Activated T-helper 9 cell treated with anti-CD3 and anti-CD28 coated beads, Interleukin-2, amount 50 U/mL, for 16 hours (primary cell): ENCODE measurements around the gene EGLN1.

Experiments
- DNase-seq: peaks from one replicate; pipeline ENCODE4 v3.0.0-alpha.2; 2020; ENCODE audit warnings: low read depth

The EGLN1 gene

DNA sequence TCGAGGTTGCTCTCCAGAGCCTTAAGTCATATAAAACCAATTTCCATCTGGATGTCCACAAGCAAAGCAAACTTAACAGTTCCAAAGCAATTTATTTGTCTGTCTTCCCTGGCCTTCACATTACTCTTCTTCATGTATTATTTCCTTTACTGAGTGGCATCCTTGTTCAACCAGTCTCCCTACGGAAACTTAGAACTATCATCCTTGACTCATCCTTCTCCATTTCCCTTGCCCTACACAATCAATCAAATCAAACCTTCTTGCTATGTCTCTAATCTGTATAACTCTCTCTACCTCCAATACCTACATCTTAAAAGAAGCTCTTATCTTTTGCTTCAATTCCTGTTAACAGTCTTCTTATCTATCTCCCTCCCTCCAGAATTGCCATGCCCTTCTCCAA lies 25.4 kb downstream of the EGLN1 start:
- DNase-seq: no peak

DNA sequence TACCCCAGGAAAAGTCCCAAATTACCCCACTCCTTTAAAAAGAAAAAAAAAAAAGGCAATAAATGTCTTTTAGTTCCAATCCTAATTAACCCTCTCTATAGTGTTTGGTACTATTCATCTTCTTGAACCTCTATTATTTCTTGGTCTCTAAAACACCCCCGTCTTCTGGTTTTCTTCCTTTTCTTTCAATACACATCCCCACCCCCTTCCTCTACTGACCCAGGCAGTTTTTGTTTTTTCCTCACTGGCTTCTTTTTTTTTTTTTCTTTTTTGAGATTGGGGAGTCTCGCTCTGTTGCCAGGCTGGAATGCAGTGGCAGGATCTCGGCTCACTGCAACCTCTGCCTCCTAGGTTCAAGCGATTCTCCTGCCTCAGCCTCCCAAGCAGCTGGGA lies 26.1 kb downstream of the EGLN1 start:
- no peak for DNase-seq

DNA sequence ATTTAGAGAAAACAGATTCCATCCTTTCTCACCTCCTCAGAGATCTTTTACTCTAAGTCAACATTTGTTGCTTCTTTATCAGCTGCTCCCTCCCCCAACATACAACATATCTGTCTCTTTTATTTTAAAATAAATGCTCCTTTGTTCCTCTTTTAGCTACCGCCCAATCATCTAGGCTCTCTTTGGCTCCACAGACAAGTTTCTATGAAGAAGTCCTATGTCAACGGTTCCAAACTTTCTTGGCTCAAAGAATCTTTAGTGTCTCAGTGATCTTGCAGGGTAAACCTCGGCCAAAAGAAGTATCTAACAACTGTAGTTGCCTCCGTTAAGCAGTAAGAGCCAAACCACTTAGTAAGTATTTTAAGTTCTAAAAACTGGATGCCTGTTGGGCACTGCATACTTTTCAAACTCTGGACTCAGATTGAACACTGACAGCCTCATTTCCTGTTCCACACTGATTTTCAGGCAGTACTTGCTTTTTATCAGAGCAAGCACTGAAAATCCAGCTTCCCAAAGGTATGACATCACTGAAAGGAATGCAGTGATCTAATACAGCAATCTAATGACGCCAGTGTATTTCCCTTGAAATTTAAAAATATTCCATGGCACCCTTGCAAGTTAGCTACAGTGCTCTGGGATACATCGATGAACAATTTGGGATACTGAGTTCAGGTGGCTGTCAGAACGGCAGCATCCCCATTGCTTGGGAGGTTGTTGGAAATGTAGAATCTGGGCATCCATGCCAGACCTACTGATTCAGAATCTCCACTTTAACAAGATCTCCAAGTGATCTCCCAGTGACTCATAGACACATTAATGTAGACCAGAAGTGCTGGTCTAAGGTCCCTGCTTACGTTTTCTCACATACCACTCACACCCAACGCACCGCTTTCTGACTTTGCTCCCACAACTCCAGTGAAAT lies 26.8 kb downstream of the EGLN1 start:
- DNase-seq: no peak

DNA sequence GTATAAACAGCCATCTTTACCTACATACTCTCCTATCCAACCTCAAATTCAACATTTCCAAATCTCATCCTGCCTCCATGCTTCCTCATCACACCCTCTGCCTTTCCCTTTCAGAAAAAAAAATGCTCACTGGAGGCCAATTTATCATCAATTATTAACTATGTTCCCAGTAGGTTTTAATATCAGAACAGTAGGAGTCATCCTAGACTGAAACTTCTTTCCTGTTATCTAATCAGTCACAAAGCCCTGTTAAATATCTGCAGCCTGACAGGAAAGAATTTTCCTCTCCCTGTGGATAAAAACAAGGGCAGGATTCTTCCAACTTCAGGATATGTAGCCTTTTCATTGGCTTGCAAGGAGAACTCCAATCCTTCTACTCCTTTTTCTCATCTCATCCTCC lies 28.4 kb downstream of the EGLN1 start:
- no peak for DNase-seq

DNA sequence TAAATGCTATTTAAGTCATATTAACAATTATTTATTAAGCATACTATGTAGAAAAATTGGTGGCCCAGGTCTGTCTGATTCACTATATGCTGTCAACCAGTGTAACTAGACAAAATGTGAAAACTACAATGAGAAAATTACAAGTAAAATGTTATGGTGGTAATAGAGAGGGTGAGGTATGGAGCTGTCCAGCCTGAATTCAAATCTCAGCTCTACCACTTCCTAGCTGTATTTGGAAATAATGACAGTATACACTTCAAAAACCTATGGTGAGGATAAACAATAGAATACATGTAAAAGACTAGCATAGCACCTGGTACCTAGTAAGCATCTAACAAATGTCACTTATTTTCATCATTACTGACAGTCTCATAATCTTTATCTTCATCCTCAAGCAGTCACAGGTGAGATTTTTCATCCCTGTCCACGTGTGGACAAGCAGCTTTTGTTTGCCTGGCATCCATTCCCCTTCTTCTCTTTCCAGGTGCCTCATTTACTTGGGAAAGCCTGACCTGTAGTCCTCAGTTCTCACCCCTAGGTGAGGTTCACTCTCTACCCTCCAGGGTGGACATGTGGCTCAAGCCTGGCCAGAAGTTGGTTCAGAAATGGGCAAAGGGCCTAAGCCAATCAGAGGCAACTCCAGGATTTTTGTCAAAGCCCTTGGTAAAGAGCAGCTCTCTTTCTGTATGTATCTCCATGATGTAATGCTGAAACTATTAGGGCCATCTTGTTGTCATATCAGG lies 29.5 kb downstream of the EGLN1 start:
- DNase-seq: no peak

DNA sequence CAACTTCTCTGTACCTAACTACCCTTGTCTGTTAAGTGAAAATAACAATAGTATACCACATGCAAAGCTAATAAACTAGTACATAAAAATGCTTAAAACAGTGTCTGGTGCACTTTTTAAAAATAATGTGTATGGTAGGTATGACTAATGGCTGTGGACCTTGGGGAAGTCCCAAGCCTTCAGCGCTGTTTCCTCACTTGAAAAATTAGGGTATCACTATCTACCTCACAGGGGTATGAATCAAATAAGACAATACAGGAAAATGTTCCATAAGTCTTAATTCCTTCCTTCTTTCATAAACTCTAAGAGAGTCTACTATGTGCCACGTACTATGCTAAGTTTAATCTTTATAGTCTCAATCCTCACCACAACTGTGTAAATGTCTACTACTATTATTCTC lies 32.0 kb downstream of the EGLN1 start:
- no peak for DNase-seq

DNA sequence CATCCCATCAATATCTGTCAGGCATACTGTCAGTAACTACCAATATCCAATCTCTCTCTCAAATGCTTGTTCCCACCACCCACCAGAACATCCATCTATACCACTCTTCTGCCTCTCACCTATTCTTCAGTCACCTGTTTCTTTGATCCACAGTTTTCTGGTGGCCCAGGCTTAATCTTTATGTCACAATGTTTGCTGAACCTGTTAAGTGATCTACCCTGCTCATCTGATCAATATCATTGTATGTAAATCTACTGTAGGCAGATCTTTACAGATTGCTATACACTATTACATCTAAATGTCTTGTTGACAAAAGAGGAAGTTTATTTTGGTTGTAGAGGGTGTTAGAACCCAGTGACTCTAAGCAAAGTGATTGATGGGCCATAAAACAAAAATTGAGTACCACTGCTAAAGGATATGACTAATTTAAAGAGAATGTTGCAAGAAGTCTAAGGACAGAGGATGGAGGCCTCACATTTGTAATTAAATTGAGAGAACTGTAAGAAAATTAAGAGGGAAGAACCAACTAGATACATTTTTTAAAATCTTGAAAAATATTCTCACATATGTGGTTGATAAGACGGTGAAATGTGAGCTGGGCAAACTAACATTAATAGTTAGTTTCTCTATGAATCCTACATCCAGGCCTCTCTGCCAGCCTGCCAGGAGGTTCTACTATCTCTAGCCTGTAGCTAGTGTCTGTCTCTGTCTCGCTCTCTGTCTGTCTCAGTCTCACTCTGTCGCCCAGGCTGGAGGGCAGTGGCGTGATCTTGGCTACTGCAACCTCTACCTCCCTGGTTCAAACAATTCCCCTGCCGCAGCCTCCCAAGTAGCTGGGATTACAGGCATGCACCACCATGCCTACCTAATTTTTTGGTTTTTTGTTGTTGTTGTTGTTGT lies 34.1 kb downstream of the EGLN1 start:
- no peak for DNase-seq

DNA sequence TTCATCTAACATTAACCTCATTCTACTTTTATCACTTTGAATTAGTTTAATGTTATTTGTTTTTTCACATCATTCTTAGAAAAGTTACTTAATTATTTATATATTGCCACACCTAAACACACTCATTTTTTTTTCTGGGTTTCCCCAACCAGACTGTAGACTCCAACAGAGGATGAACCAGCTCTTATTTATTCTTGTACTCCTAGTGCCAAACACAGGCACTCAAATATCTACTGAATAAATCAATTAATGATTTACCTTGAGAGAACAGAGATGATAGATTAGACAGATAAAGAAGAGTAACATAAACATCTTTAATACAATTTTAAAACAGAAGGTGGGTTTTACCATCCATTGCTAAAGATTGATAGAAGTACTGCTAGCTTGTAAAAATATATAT lies 35.6 kb downstream of the EGLN1 start:
- no peak for DNase-seq

DNA sequence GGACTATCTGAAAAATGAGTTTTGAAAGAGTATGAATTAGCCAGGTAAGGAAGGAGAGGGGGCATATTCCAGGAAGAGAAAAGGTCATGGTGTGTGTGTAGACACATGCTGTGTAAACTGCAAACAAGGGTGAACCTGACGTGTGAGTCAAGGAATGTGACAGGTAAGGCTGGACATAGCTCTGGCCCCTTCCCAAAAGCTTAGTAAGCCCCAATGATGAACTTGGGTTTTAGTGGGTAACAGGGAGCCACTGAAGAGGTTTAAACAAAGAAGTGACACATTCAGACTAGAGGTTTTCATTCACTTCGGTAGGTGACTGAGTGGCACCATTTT lies 36.7 kb downstream of the EGLN1 start:
- no peak for DNase-seq

DNA sequence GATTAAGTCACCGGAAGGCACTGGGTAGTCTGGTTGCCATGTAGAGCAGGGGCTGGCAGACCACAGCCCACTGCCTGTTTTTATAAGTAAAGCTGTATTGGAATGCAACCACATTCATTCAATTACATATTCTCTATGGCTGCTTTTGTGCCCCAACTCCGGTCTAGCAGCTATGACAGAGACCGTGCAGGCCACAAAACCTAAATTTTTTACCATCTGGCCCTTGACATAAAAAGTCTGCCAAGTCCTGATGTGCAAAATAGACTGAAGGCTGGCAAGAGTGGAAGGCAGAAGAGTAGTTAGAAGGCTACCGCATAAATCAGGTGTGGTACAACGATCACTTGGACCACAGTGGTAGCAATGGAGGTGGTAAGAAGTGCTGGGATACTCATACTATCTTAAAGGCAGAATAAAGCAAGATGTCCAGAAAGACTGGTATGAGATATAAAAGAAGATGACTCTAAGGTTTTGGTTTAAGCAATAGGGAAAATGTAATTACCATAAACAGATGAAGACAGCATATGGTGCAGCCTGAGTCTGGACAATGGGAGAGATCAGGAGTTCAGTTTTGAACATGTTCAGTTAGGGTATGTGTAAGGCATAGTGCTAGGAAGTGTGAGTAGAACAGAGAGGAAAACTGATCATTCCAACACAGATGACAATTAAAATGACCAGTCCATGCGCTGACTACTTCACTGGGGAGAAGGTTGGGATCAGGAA lies 37.2 kb downstream of the EGLN1 start:
- DNase-seq: no peak

DNA sequence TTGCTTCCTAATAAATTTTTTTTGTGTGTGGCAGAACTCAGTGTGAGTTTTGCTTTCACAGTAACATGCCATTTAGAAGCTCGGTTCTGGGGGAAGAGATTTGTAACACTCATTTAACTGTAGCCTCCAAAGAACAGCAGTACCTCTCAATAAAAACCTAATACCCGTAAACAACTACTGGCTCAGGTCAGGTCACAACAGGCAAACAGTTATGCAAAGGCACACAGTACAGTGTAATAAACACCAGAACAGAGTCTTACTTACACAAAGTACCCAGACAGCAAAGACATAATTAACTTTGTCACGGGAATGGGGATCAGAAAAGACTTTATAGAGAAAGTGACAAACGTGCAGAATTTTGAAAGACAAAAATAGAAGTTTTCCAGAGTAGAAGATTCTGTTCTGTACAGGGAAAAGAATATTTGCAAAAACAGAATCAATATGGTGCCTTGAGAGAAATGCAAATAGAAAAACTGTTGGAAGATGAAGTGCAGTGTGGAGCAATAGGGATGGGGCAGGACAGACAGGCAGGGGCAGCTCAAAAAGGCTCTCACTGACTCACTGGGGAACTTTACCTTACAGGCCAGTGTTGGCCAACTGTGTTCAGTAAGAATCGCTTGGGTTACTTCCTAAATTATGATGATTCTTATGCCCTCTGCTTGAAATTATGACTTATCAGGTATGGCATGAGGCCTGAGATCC lies 38.8 kb downstream of the EGLN1 start:
- DNase-seq: no peak

DNA sequence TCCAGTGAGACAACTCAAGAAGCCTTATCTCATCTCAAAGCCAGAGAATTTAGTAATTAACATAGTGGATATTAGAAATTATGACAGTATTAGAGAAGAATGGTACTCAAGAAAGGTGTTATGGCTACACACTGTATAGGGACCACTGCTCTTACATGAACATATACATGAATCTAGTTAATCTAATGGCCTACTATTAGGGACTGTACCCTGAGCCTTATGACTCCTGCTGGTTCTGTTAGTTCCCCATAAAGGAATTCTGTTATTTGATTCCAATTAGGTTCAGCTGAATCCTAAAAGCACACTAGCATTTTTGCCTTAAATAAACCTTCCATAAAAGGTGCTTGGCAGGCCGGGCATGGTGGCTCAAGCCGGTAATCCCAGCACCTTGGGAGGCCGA lies 39.7 kb downstream of the EGLN1 start:
- DNase-seq: no peak

DNA sequence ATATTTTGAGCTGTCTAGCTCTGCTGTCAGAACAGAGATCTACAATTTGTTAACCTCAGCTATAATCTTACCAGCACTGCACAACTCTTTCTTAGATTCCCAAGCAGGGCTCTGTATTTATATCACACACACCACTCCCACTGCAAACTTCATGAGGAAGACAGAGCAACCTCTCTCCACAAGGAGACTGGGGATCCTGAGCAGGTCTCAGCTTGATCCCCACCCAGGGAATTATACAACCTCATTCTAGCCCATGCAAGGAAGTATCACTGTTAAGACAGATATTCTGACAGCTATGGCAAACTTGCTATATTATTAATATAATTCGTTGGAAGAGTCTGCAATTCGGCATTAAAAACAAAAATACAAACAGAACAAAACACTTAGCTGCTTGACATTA lies 40.4 kb downstream of the EGLN1 start:
- no peak for DNase-seq

DNA sequence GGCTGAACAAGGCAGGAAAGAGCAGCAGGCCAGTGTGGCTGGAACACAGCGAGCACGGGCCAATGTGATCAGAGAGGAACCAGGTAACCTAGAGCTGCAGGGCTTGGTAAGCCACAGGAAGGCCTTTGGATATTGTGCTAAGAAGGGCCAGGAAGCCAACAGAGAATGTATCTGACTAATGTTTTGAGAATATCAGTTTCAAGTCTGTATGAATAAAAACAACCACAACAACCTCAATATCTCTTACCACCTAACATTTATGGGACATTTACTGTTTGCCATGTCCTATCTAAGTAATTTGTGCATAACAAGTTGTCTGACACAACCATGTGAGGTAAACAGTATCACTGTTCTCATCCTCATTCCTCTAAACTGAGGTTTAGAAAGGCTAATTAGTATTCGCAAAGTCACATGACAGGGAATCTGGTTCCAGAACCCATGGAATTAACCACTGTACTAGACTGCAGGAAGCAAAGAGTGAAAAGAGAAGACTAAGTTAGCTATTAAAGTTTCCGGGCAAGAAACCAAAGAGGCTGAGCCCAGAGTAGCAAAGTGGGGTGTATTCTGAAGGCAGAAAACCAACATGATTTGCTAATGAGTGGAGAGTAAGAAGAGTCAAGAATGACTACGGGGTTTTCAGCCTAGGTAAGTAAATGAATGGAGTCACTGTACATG lies 45.1 kb downstream of the EGLN1 start:
- DNase-seq: no peak

DNA sequence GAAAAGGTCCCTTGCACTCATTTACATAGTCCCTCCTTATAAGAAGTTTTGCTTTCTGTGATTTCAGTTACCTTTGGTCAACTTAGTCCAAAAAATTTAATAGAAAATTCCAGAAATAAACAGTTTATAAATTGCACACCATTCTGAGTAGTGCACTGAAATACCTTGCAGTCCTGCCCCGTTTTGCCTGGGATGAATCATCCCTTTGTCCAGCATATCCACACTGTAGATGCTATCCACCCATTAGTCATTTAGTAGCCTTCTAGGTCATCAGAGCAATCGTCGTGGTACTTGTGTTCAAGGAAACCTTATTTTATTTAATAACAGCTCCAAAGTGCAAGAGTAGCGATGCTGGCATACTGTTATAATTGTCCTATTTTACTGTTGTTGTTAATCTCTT lies 46.0 kb downstream of the EGLN1 start:
- DNase-seq: no peak

DNA sequence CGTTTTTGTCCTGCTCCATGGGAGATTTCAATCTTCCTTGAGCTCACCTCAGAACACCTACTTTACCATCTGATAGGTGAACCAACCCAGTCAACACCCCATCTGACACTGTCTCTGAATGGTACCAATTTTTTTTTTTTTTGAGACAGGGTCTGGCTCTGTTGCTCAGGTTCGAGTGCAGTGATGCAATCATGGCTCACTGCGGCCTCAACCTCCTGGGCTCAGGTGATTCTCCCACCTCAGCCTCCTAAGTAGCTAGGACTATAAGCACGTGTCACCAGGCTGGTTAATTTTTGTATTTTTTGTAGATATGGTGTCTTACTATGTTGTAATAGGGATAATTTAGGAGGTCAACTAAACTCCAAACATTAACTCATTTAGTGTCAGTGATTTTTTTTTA lies 47.7 kb downstream of the EGLN1 start:
- no peak for DNase-seq

DNA sequence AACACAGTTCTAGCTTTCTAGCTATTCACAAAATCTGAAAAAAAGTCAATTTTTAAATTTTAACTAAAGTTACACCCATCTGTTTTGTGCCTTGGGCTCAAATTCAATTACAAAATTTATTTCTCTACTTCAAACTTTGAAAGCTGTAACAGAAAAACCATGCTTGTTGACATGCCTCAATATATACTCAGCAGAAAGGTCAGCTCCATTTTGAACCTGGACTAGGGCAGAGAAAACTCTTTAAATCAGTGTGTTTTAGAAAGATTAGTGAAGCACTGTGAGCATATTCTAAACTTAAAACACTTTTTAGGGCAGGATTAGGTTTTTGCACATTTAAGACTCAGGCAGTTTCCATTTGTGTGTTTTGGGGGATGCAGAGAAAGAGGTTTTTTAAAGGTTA lies 49.6 kb downstream of the EGLN1 start:
- no peak for DNase-seq

DNA sequence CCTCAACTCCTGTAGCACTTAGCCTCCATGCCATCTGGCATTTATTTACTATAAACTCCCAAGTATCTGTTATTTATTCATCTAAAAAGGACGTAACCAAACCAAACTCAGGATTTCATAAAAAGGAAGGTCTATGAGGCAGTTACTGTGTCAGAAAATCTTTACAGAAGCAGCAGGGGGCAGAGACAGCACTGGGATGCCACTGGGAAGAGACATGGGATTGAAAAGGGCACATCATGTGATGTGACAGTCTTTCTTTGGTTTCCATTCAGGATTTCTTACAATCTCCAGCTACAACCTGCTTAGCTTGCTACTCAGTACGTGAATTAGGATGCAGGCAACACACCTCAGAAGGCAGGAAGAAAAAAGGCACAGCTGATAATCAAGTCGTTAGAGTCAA lies 52.8 kb downstream of the EGLN1 start:
- no peak for DNase-seq

DNA sequence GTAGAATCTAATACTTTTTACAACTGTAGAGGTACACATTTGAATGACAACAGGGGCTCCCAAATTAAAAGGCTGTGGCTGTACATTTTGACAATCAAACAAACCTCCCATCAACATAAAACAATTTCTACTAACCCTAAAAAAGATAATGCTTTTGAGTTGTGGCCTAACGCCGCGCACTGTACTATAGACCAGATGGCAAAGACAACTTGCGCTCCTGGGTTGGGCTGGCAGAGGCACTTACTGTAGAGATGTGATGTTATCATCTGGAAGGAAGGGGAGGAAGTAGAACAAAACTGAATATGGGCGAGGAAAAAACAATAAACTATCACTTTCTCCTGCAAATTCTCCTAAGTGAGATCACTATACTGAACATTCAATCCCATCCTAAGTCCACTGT lies 57.9 kb downstream of the EGLN1 start:
- DNase-seq: no peak

DNA sequence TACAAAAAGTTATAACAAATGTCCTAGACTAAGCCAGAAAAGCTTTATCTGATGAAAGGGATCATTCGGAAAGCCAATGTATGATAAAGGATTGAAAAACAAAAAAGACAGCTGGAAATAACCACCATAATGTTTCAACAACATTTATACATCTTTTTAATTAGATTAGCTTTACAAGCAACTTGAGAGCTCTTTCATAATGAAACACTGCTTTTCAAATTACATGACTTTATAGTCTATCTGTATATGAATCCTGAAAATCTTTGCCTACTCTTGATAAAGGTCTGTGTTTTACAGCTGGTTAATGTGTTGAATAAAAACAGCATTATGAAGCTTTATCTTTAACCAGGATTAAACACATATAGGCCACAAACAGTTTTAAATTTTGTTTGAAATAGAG lies 58.5 kb downstream of the EGLN1 start:
- no peak for DNase-seq

DNA sequence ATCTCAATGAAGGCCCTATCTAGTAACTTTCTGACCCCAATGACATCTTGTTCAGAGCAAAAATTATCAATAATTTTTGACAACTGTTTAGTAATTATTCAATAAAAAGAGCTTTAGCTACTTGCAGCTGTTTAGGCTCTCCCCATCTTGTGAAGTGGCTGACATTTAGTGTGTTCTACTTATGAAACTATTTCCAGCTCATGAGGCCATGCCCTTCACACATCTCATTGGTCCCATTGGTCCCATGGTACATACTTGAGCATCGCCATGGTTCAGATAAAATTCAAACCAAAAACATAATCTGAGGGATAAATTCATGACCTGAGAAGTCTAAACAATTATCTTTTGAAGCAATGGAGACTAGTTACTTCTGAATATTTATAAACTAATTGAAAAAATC lies 59.8 kb downstream of the EGLN1 start:
- no peak for DNase-seq
